ENCODE data around the gene PI3.

The PI3 gene

DNA sequence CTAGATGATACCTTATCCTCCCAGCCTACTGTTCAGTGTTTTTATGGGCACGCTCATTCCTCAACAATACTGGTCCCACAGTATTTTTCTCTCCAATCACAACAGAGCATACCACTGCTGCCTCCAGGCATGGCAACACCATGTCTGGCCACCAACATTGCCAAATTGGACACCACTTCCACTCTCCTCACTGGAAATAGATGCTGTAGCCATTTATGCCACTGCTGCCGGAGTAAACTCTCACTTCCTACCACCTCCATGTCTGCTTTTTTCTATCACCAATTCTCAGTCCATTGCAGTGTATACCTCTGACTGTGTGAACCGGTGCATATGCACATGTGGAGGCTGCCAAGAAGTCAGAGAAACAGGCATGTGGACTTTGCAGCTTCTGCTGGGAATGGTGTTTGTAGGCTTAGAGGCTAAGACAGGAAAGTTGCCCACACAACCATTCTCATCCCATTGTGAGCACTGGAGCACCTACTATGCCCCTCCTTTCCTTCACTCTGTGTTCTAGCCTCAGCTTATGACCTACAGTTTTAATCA is 14.4 kb downstream of the PI3 start:
- DNase-seq, result no peak

DNA sequence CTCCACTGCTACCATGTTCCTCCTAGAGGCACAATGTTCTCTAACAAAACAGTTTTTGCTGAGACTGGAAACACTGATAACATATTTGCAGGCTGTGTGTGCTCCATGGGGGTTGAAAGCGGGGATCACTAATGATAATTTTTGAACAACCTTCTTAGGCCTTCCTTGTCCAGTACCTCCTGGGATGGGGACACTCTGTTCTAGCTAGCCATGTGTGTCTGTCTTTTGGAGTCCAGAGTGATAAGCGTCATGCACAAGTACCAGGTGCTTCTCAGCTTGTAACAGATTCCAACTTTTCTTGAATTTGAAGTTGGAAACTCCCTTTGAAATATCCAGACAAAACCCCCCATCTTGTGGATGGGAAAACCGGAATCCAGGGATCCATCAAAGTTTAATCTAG is 15.2 kb downstream of the PI3 start:
- no peak for DNase-seq

DNA sequence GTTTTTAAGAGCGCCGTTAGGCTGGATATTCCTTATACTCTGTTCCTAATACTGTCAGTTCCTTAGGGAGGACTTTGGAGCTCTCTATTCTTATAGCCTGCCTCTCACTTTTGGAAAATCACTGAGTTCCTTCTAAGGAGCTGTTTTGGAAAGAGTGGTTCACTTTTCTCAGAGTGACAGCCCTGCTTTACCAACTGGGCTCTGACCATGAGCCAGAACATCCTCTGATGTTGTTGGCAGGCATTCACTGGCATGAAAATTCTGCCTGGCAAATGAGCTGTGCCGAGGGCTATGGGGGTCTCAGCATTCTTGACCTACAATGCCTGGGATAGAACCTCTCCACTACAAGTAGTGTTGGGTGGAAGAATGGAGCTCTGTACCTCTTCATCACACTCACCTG is 17.2 kb downstream of the PI3 start:
- no peak for DNase-seq

DNA sequence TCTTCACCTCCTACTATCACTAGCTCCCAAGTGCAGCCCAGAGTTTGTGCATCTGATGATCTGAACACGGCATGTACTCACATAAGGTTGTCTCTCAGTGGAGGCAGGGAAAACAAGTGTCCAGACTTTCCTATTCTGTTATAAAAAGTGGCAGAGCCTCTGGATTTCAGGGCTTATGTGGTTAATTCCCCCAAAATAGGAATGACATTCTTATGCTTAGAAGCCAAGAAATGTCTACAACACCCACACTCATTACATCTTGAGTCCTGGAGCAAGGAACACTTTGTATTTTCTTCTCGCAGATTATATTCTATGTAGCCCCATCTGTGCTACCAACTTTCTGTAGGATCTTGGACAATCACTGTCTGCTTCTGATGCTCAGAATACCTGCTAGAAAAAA is 18.6 kb downstream of the PI3 start:
- DNase-seq, result no peak

DNA sequence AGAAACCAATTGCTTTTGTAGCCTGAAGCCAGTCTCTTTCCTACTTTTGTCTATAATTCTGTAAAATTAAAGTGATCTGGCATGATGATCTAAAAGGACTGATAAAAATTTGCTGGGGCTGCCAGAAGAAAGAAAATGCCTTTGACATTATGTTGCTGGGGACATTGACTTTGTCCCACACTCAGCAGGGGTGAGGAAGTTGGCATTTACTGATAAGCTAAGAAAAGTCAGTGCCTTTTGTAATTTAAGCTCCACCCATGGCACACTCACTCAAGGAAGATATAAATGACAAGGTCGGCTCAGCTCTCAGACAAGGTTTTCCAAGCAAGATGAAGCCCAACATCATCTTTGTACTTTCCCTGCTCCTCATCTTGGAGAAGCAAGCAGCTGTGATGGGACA is 32.0 kb downstream of the PI3 start, which contains the start of gene SEMG1:
TSS of gene SEMG1 (plus strand) at position 309 of the 400 bp plus-strand sequence. CDS start at position 330, 21 bp downstream.
- no peak for DNase-seq

DNA sequence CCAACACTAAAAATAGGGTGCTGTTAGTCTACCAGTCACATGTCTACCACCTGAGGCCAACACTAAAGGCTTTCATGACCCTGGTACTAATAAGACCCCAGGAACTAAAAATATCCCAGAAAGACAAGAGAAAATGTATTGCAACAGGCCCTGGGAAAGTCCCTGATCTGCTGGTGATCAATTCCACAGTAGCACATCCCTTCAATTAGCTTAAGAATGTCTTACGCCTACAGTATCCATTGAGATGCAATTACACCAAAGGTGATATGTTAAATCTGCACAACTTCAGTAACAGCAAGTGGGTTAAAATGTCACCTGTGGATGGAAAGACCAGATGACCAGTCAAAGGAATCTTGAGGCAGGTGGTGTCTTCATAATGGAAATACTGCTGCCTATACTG is 35.2 kb downstream of the PI3 start:
- no peak for DNase-seq

DNA sequence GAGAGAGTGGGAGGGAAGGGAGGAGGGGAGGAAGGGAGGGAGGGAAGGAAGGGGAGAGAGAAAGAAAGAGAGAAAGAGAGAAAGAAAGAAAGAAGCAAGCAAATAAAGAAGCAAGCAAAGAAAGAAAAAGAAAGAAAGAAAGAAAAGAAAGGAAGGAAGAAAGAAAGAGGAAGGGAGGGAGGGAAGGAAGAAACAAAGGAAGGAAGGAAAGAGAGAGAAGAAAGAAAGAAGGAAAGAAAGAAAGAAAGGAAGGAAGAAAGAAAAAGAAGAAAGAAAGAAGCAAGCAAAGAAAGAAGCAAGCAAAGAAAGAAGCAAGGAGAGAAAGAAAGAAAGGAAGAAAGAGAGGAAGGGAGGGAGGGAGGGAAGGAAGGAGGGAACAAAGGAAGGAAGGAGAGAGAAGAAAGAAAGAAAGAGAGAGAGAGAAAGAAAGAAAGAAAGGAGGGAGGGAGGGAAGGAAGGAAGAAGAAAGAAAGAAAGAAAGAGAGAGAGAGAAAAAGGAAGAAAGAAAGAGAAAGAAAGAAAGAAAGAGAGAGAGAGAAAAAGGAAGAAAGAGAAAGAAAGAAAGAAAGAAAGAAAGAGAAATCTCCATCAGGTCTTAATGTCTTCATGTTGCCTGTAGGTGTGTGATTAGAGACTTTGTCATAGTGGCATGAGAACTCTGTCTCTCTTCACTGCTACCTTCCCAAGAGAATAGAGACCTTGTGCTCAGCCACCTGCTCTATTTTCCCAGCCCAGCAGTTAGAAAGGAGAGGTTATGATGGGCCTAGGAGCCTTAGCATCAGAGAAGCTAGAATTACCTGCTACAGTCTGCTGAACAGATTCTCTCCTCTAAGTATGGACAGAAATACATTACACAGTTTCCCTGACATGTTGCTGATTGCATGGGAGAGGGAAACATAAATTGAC is 37.1 kb downstream of the PI3 start:
- DNase-seq, result no peak

DNA sequence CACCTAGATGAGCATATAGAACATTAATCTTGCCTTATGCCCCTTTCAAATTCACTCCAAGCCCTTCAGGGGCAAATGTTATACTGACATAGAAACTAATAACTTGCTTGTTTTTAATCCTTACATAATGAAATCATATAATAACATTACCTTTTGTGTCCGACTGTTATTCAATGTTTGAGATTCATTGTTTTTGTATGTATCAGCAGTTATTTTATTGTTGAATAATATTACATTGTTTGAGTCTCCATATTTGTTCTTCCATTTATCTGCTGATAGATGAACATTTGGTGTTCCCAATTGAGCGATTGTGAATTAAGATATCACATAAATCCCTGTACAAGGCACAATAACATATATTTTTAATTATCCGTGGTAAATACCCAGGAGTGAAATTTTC is 38.1 kb downstream of the PI3 start:
- DNase-seq, result no peak

DNA sequence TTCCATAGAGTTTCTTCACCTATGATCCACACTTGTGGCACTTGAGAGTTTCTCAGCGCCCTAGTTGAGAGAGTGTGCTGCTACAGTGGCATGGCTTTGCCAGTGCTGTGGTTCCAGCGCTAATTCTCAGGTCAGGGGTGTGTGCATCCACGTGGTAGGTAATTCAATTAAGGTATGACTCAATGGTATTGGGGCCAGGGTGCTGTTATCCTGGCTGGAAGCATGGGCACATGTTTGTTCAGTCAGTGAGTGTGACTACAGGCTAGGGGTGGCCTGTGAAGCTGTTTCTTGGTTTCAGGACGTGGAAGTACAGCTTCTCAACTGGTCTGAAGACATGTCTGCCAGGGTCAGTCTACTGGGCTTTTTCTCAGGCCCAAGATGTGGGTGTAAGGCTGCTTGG is 43.4 kb downstream of the PI3 start:
- DNase-seq, result no peak

DNA sequence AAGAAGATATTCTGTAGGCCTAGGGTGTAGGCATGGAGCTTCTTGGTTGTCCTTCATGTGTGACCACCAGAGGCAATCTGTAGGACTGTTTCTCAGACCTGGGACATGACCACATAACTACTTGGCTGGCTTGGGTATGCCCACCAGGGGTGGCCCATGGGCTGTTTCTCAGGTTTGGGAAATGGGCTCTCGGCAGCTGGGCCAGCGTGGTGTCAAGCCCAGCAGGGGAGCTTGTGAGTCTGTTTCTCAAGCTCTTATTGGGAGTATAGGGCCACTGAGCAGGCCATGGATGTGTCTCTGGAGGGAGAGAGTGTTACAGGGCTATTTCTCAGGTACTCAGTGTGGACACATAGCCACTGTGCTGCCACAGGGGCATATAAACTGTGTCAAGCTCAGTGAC is 43.9 kb downstream of the PI3 start:
- DNase-seq, result no peak

DNA sequence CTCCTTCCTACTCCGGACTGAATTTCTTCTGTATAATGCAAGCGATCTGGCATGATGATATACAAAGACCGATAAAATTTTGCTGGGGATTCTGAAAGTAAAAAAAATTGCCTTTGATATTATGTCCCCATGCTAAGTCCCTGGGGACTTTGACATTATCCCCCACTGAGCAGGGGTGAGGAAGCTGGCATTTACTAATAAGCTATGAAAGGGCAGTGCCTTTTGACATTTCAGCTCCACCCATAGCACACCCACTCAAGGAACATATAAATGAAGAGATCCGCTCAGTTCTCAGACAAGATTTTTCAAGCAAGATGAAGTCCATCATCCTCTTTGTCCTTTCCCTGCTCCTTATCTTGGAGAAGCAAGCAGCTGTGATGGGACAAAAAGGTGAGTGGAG is 46.4 kb downstream of the PI3 start, which contains the start of gene SEMG2:
TSS of gene SEMG2 (plus strand) at position 298 of the 400 bp plus-strand sequence. CDS start at position 315, 17 bp downstream.
- no peak for DNase-seq

DNA sequence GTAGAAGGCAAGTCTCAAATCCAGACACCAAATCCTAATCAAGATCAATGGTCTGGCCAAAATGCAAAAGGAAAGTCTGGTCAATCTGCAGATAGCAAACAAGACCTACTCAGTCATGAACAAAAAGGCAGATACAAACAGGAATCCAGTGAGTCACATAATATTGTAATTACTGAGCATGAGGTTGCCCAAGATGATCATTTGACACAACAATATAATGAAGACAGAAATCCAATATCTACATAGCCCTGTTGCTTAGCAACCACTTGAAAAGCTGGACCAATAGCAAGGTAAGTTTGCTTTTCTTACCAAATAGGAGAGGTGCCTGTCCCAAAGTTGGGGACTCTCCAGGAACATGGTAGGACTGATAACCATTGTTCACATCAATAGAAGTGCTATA is 48.4 kb downstream of the PI3 start:
- no peak for DNase-seq

Measured in activated CD4-positive, alpha-beta T cell treated with anti-CD3 and anti-CD28 coated beads, Interleukin-10, Interleukin-2, amounts not matched to agents 100 ng/mL and 50 ng/mL, durations not matched to agents 16 hours and 8 hours (primary cell).